SJCRH30 (cell line): ENCODE measurements around the gene MPP7. TPM values are rescaled to one million over a fixed set of nuclear protein-coding genes. Genes with fewer than 3 reads are reported as not detected.
A peak's percentile ranks its signal among the peaks of the same experiment; 100 is the strongest.

Experiments used
- DNase-seq, 2 experiments: peaks; one replicate each; pipeline ENCODE4 v3.0.0-alpha.2; 2015 to 2020
- H3K27ac ChIP-seq: fragments of 250-450 bp; sonication (Bioruptor Pico); 2 replicates; pipeline ENCODE4 v1.5.1; 2020; ENCODE audit warnings: mild to moderate bottlenecking, moderate library complexity
- H3K27me3 ChIP-seq: fragments of 250-450 bp; sonication (Bioruptor Pico); 2 replicates; pipeline ENCODE4 v1.5.1; 2020; ENCODE audit warnings: mild to moderate bottlenecking, moderate library complexity
- H3K36me3 ChIP-seq: fragments of 250-450 bp; sonication (Bioruptor Pico); 2 replicates; pipeline ENCODE4 v1.5.1; 2020; ENCODE audit warnings: mild to moderate bottlenecking, moderate library complexity
- H3K4me1 ChIP-seq: fragments of 250-450 bp; sonication (Bioruptor Pico); 2 replicates; pipeline ENCODE4 v1.5.1; 2020; ENCODE audit warnings: mild to moderate bottlenecking, moderate library complexity
- H3K4me3 ChIP-seq: fragments of 250-450 bp; sonication (Bioruptor Pico); 2 replicates; pipeline ENCODE4 v1.5.1; 2020; ENCODE audit warnings: mild to moderate bottlenecking, moderate library complexity
- H3K9me3 ChIP-seq: fragments of 250-450 bp; sonication (Bioruptor Pico); replicated peaks from 2 replicates; pipeline ENCODE4 v1.5.1; 2020; ENCODE audit warnings: mild to moderate bottlenecking, moderate library complexity
- total RNA-seq: library from RNA; depleted of rRNA; stranded (reverse); fragments of >200 nt; shearing (Covaris generic); gene quantifications from 2 replicates; pipeline ENCODE4 v1.2.3, GENCODE V29; 2014

Gene MPP7
- total RNA-seq, 1 experiment from 2014 or later, result 5.9 TPM

DNA sequence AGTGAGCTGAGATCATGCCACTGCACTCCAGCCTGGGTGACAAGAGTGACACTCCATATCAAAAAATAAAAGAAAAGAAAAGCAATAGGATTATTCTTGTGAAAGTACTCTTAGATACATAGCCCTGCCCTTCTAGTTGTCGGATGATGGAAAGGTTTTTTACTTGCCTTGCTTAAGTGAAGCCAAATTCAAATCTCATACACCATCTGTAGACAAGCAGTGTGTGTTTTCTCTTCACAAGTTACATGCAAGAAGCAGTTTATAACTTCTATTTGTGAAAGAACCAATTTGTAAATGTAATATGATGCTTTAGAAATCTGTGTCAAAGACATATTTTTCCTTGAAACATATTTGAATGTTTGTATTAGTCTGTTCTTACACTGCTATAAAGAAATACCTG is 15.8 kb upstream of the MPP7 start:
- Histone ChIP-seq H3K36me3 (no peaks in the 10 kb centered on the region), H3K4me3 (no peak overlapping the region), H3K27me3 (0 out of 2 replicates have a peak, but pooled peaks cover 5% of the 10 kb centered on the region), H3K27ac (no peak overlapping the region), H3K4me1 (no peaks in the 10 kb centered on the region), H3K9me3 (no peaks in the 10 kb centered on the region)
- DNase-seq, result no peak

DNA sequence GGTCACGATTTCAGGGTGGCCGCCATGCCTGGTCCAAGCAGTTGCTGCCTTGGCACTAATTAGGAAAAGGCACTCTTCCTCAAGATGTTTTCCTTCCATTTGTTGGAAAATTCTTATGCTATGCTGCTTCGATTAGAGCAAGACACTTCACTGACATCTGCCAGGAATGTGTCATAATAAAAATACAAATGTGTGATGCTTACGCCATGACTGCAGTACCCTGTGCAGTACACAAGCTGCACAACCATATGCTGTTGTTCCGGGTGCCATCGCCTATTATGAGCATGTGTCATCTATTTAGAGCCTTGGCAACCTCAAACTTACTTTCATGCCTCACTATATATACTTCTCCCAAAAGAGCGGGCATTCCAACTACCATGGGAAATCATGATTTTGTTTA is 14.9 kb upstream of the MPP7 start:
- Histone ChIP-seq H3K4me3 (no peak overlapping the region), H3K27me3 (0 out of 2 replicates have a peak, but pooled peaks cover 5% of the 10 kb centered on the region), H3K36me3 (no peaks in the 10 kb centered on the region), H3K4me1 (no peaks in the 10 kb centered on the region), H3K27ac (no peak overlapping the region), H3K9me3 (no peaks in the 10 kb centered on the region)
- DNase-seq, result no peak

DNA sequence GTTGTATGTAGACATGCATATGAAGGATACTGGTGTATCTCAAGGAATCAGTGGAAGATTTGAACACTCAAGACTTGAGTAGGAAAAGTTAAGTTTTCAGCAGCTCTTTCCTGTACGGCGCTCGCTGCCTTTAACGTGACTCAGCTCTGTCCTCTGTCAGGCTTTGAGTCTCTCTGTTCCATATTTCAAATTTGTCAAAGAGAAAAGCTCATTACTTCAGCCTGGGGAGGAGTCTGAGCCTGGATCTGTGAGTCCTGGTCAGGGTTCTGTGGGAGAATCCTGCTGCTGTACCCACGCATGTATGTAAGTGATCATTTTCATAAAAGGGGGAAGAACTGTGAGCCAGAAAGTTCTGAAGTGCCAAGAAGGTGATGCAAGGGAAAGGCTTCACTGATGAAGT is 13.8 kb upstream of the MPP7 start:
- H3K9me3 ChIP-seq, result no peaks in the 10 kb centered on the region
- H3K27me3 ChIP-seq, result 0 out of 2 replicates have a peak, but pooled peaks cover 5% of the 10 kb centered on the region
- no peaks in the 10 kb centered on the region for H3K36me3 ChIP-seq
- no peak overlapping the region for H3K27ac ChIP-seq
- H3K4me3 ChIP-seq, result no peak overlapping the region
- DNase-seq, result no peak
- H3K4me1 ChIP-seq, result no peaks in the 10 kb centered on the region

DNA sequence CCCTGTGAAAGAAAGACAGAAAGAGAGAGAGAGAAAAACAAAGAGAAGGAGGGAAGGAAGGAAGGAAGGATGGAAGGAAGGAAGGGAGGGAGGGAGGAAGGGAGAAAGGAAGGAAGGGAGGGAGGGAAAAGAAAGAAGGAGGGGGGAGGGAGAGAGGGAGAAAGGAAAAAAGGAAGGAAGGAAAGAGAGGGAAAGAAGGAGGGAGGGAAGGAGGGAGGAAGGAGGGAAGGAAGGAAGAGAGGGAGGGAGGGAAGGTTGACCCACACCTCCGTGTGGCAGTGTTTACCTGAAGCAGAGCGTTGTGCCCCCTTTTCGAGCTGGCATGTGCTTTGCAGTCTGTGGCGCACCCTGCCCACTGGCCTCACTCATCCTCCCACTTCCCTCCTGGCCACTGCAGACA is 12.3 kb upstream of the MPP7 start:
- no peaks in the 10 kb centered on the region for H3K36me3 ChIP-seq
- 0 out of 2 replicates have a peak, but pooled peaks cover 3% of the 10 kb centered on the region for H3K27me3 ChIP-seq
- H3K4me1 ChIP-seq, result no peaks in the 10 kb centered on the region
- H3K27ac ChIP-seq, result no peak overlapping the region
- H3K4me3 ChIP-seq, result no peak overlapping the region
- no peak for DNase-seq
- H3K9me3 ChIP-seq, result no peaks in the 10 kb centered on the region

DNA sequence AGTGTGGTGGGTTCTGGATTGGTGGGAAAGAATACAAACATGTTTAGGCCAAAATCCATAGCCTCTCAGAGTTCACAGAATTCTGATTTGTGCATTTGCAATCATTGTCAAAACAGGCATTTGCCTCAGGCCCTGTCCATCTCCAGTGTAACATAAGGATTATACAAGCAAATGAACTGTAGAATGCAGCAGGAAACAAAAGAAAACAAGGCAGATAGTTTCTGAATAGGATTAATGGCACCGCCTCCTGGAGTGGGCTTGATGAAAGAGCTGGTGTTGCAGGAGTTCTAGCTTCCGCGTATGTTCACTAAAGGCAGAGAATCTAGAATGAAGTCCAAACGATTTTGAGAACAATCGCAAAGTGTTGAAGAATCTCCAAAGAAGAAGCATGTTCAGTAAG is 11.3 kb upstream of the MPP7 start:
- 0 out of 2 replicates have a peak, but pooled peaks cover 3% of the 10 kb centered on the region for H3K27me3 ChIP-seq
- DNase-seq, result no peak
- H3K27ac ChIP-seq, result no peak overlapping the region
- H3K4me3 ChIP-seq, result no peak overlapping the region
- H3K9me3 ChIP-seq, result no peaks in the 10 kb centered on the region
- no peaks in the 10 kb centered on the region for H3K36me3 ChIP-seq
- no peaks in the 10 kb centered on the region for H3K4me1 ChIP-seq

DNA sequence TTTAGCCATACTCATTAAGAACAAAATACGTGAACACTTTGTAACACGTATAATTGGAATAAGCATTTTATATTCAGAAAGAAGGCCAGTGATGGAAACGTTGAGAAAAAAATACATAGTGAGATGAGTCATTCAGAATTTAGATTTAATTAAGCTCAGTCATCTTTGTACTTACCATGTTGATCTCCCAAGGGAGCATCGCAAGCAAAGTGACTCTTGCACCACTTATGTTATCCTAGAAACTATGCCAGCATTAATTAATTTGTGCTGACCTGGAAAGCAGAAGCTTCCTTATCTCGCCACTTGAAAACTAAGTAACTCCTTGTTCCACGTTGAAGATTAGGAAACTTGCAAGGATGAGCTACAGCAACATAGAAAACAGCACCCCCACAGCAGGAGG is 9.7 kb upstream of the MPP7 start:
- Histone ChIP-seq H3K9me3 (no peaks in the 10 kb centered on the region), H3K4me3 (no peak overlapping the region), H3K27me3 (no peaks in the 10 kb centered on the region; the same call in 1 of the 2 replicates), H3K27ac (no peak overlapping the region), H3K4me1 (no peaks in the 10 kb centered on the region), H3K36me3 (no peaks in the 10 kb centered on the region)
- DNase-seq, result no peak

DNA sequence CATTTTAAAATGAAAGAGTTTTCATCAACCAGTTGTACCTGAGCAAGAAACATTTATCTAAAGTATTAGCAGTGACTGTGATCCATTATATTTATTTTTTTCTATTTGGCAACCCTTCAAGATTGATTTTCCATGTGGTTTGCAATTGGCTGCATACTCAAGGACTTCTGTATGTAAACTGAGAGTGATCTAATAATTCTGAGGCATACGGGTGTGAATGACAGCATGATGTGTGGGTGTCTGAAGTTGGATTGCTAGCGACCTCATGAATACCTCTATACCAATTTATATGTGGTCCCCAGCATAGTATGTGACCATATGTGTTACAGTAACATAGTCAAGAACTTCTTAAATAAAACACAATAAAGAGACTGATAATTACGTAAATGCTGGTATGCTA is 8.2 kb upstream of the MPP7 start:
- H3K27me3 ChIP-seq, result no peaks in the 10 kb centered on the region; the same call in 1 of the 2 replicates
- no peaks in the 10 kb centered on the region for H3K36me3 ChIP-seq
- DNase-seq, result no peak
- H3K4me1 ChIP-seq, result no peaks in the 10 kb centered on the region
- H3K27ac ChIP-seq, result no peak overlapping the region
- H3K9me3 ChIP-seq, result no peaks in the 10 kb centered on the region
- H3K4me3 ChIP-seq, result no peak overlapping the region

DNA sequence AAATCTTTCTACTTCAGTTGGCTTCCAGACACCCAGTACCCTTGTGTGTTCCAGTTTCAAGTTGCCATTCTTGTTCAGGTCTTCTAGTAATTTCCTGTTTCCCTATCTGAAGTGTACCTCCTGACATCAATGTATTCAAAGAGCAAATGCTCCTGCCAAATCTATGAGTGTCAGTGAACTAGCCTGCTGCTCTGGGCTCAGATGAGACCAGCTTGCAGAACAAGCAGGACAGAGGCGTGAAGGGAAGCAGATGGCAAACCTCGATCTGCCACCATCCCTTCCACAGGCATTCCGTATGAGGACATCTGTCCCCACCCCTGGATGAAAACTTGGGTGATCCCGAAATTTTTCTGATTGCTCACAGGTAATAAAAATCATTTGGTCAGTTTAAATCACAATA is 4.4 kb upstream of the MPP7 start:
- Histone ChIP-seq H3K27ac (no peak overlapping the region), H3K36me3 (no peaks in the 10 kb centered on the region), H3K9me3 (no peaks in the 10 kb centered on the region), H3K4me1 (no peaks in the 10 kb centered on the region), H3K4me3 (no peak overlapping the region), H3K27me3 (peaks cover 2% of the 10 kb centered on the region; the same call in 1 of the 2 replicates)
- DNase-seq, result no peak

DNA sequence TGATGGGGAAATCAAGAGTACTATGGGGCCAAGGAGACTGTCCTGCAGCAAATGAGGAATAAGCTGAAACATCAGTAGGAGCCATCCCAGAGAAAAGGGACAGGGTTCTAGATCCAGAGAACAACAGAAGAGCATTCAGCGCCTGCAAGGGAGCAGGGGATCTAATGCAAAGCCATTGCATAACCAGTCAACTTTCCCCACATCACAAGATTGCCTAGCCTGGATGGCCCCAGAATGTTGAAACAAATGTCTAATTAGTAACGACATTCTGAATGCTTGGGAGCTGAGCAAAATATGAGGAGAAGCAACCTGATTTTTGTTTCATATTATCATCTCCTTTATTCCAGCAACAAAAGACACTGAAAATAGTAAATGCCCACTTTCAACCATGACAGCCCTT is 2.7 kb upstream of the MPP7 start:
- Histone ChIP-seq H3K27ac (no peak overlapping the region), H3K27me3 (peaks cover 2% of the 10 kb centered on the region; the same call in 1 of the 2 replicates), H3K4me3 (no peak overlapping the region), H3K36me3 (no peaks in the 10 kb centered on the region), H3K9me3 (no peaks in the 10 kb centered on the region), H3K4me1 (peaks cover 3% of the 10 kb centered on the region; the same call in 1 of the 2 replicates)
- no peak for DNase-seq

DNA sequence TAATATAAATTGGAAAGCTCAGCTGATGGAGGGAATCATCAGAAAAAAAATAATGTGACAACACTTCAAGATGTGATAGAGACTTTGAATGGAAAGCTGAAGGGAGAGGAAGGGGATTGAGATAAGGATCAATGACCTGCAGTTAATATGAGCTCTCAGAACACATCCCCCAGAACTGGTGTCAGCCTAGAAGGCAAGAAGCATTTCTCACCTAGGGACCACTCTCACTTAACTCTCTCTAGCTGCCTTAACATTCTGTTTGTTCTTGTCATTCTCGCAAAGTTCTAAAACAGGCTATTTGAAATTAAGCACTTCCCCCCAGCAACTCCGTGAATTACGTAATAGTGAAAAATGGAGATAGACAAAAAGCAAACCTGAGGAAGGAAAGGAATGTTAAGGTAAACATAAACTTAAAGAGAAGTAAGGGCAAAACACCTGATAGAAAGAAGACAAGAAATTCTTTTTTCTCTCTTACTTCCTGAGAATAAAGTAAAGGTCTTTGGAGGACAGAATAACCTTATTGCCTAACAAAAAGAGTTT is 1.2 kb upstream of the MPP7 start:
- Histone ChIP-seq H3K9me3 (no peaks in the 10 kb centered on the region), H3K4me1 (peaks cover 3% of the 10 kb centered on the region; the same call in 1 of the 2 replicates), H3K36me3 (no peaks in the 10 kb centered on the region), H3K27me3 (peaks cover 2% of the 10 kb centered on the region; the same call in 1 of the 2 replicates), H3K4me3 (no peak overlapping the region), H3K27ac (no peak overlapping the region)
- no peak for DNase-seq

DNA sequence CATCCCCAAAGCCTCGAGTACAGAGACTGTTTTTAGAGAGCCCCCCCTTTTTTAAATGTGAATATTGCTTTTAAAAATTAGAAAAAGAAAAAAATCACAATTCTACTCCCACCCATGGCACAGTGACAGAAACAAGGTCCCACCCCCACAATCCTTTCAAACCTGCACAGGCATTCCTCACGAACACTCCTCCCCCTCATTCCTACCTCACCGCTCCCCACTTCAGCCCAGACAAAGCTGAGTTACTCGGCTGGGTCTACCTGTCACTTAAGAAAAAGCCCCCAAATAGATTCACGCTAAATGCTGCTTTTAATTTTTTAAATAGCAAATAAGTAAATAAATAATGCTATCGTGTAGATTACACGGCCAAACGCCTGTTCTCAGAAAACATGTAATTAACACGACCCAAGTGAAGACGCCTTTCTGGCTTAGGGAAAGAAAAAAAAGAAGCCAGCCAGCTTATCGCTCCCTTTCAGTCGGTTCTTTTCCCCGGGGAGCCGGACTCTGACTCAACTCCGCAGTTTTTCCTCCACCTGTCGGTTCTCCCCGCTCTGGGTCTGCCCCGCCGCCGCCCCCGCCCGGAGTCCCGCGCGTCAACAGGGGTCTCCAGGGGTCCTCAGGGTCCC is 739 bp downstream of the MPP7 start:
- Histone ChIP-seq H3K27ac (no peak overlapping the region), H3K27me3 (peaks cover 2% of the 10 kb centered on the region; the same call in 1 of the 2 replicates), H3K4me3 (peak overlapping the region; percentile 94), H3K9me3 (no peaks in the 10 kb centered on the region), H3K36me3 (no peaks in the 10 kb centered on the region), H3K4me1 (peaks cover 3% of the 10 kb centered on the region; the same call in 1 of the 2 replicates)
- DNase-seq, result peak in 1 of 2 experiments; percentile 71

DNA sequence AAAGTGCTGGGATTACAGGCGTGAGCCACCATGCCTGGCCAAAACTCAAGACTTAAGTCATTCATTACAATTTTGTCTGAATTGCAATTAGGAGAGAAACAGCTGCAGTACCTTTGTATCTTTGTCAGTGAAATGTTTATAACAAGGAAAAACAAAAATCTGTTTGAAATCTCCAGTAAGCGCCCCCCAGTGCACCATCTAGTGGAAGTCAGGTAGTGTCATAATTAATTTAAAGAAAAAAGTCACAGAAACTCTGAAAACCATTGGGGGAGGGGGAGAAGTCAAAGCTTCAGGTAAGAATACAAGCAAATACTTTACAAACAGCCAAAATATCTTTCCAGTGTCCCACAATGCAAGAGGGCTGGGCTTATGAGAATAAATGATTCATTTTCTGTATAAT is 2.8 kb downstream of the MPP7 start:
- DNase-seq, result no peak
- Histone ChIP-seq H3K4me3 (no peak overlapping the region), H3K36me3 (no peaks in the 10 kb centered on the region), H3K9me3 (no peaks in the 10 kb centered on the region), H3K27me3 (peaks cover 2% of the 10 kb centered on the region; the same call in 1 of the 2 replicates), H3K4me1 (peaks cover 3% of the 10 kb centered on the region; the same call in 1 of the 2 replicates), H3K27ac (no peak overlapping the region)

DNA sequence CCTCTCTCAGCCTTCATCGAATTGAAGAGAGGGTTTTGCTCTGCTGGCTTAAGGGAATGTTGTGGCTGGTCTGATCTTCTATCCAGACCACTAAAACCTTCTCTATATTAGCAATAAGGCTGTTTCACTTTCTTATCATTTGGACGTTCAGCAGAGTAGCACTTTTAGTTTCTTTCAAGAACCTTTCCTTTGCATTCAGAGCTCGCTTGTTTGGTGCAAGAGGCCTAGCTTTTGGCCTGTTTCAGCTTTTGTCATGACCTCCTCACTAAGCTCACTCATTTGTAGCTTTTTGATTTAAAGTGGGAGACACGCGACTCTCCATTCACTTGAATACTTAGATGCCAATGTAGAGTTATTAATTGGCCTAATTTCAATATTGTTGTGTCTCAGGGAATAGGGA is 3.9 kb downstream of the MPP7 start:
- Histone ChIP-seq H3K27ac (no peak overlapping the region), H3K4me3 (no peak overlapping the region), H3K27me3 (no peaks in the 10 kb centered on the region), H3K36me3 (no peaks in the 10 kb centered on the region), H3K4me1 (peaks cover 3% of the 10 kb centered on the region; the same call in 1 of the 2 replicates), H3K9me3 (no peaks in the 10 kb centered on the region)
- no peak for DNase-seq

DNA sequence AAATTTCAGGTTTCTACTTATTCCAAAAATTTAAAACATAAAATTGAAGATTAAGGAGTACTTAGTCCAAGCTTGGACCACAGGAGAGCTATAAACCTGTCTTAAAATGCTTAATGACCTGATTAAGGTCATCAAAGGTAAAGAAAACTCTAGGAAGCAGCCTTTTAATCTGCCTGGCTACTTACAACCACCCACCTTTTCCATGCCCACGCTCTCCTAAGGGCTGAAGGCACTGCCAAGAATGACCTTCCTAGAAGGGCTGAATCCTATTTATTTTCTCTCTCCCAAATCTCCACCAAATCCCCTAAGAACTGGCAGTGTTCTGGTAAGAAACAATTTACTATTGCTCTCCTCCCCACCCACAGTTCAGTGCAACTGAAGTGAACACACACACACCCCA is 6.8 kb downstream of the MPP7 start:
- Histone ChIP-seq H3K27me3 (no peaks in the 10 kb centered on the region), H3K27ac (no peak overlapping the region), H3K4me3 (no peak overlapping the region), H3K9me3 (no peaks in the 10 kb centered on the region), H3K36me3 (no peaks in the 10 kb centered on the region), H3K4me1 (peaks cover 20% of the 10 kb centered on the region)
- DNase-seq, result no peak

DNA sequence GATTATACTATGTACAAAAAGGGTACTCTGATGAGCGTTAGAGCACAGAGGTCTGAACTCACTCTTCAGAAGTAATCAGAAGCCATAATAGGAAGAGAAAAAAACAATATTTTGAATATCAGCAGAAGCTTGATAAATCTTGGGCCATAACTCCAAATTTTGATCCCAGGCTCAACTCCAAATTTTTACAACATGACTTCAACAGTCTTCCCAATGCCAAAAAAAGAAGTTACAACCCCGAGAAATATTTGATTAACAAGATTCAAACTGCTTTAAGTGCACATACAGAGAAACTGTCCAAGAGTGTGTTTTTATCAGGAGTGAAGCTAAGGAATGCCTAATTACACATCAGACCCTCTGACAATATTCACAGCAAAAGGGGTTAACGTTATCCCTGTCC is 7.5 kb downstream of the MPP7 start:
- H3K4me1 ChIP-seq, result peaks cover 20% of the 10 kb centered on the region
- H3K9me3 ChIP-seq, result no peaks in the 10 kb centered on the region
- DNase-seq, result no peak
- H3K36me3 ChIP-seq, result no peaks in the 10 kb centered on the region
- H3K27me3 ChIP-seq, result no peaks in the 10 kb centered on the region
- no peak overlapping the region for H3K4me3 ChIP-seq
- H3K27ac ChIP-seq, result no peak overlapping the region

DNA sequence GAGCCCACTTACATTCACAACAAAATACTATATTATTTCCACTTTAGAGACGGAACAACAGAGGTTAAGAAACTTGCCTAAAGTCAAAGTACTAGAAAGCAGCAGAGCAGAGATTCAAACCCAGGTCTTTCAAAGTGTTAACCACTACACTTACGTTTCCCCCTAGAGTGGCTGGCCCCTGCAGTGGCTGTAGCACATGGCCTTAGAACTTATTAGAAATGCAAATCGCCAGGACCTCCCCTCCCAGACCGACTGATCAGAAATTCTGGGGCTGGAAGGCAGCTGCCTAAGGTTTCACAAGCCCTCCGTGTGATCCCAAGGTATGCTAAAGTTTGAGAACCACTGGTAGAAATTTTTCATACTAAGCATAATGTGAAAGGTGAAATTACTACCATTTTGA is 8.1 kb downstream of the MPP7 start:
- H3K27me3 ChIP-seq, result no peaks in the 10 kb centered on the region
- H3K9me3 ChIP-seq, result no peaks in the 10 kb centered on the region
- H3K4me1 ChIP-seq, result peaks cover 20% of the 10 kb centered on the region
- H3K27ac ChIP-seq, result no peak overlapping the region
- no peak overlapping the region for H3K4me3 ChIP-seq
- H3K36me3 ChIP-seq, result no peaks in the 10 kb centered on the region
- no peak for DNase-seq
